ENCODE data around the gene OTOP2.

The OTOP2 gene

GRCh38 chr17:74924250-74924948 is at the start of gene OTOP2:
TSS of gene OTOP2 (plus strand) at chr17:74924273. CDS start at chr17:74924633, 360 bp downstream.
- no peak for DNase-seq

DNA sequence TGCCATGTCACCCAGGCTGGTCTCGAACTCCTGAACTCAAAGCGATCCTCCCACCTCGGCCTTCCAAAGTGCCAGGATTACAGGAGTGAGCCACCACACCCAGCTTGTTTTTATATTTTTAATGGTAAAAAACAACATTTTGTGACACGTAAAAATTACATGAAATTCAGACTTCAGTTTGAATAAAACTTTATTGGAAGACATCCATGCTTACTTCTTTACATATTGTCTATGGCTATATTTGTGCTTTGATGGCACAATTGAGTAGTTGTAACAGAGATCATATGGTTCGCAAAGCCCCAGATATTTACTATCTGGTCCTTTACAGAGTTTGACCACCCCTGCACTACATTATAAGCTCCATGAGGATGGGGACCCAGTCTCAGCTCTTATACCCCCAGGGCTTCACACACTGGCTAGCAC is 49.4 kb upstream of the OTOP2 start:
- DNase-seq: no peak

DNA sequence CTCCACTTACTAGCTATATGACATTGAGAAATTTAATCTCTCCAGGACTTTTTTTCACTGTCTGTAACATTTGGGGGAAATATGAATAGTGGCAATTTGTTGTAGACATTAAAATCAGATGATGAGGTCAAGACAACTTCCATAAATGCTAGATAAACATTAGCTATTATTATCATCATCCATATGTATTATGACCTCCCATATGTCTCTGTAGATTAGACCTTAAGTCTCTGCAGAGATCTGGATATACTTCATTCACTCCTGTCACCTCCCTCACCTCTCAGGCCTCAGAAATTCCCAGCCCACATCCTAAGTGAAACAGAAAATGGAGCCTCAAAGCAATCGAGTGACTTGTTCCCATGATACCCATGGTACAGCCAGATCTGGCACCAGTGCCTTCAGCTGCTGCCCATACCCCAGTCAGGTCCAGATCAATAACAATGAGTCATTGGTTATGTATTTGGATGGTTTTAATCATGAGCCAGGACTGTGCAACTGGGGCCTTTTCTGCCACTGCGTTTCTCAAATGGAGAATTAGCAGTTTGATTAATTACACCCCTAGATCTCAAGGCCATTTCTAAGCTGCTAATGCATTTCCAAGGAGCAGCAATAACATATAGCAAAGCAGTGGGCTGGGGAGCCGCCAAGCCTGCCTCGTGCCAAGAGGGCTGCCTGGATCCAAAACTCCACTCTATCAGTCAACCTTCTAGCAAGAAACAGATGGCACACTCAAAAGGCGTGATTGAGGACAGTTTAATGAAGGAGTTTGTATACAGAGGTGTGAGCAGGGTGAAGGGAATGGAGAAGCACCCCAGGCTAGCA is 48.7 kb upstream of the OTOP2 start:
- DNase-seq: no peak

DNA sequence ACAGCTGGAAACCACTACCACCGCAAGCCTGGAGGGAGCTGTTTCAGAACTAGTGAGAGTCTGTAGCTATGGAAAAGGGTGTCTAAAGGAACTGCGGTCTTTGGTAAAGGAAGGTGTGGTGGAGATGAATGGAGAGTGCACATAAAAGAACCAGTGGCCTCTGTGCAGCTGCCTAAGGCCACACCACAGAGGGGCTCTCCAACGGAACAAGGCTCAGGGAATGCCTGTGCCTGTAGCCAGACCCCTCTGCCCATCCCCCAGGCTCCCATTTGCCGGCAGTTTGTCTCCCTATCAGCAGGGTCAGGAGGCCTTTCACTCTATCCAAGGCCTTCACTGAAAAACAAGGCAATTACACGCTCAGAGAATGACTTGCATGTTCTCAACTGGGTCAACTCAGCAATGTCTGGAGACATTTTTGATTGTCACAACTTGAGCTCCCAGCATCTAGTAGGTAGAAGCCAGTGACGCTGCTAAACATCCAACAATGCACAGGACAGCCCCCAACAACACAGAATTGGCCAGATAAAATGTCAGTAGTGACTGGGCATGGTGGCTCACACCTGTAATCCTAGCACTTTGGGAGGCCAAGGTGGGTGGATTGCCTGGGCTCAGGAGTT is 48.0 kb upstream of the OTOP2 start:
- DNase-seq: no peak

- no peak for DNase-seq
These were observed 46.2 kb upstream of the OTOP2 start for GRCh38 chr17:74877592-74878548.

DNA sequence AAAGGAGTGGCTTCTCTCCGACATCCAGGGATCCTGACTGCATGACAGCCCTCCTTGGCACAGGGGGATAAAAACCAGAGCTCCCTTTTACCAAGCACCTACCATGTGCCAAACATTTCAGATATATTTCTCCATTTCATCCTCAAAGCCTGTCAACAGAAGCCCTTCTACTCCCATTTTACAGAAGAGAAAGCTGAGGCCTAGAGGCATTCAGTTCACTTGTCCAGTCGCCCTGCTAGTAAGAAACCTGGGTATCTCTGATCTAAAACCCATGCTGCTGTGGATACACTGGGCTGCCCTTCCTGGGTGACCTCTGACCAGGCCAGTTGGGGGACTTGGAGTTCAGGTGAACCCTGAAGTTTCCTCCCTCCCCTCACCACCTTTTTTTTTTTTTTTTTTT is 45.4 kb upstream of the OTOP2 start:
- DNase-seq: no peak

DNA sequence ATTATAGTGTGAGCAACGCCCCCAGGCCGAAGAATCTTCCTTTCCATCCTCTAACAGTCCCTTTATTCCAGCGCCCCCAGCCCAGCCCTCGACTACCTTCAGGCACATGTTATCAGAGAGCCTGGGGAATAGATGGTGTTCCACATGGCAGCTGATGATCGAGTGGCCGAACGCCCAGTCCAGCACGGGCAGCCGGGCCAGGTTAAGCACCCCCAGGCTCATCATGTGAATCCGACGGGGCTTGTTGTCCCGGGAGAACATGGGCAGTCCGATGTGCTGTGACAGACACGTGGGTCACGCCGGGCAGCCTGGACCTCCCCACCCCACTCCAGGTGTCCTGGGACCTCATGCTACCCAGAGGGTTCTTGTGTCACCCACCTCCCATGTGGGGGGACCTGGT is 44.8 kb upstream of the OTOP2 start:
- DNase-seq: no peak

DNA sequence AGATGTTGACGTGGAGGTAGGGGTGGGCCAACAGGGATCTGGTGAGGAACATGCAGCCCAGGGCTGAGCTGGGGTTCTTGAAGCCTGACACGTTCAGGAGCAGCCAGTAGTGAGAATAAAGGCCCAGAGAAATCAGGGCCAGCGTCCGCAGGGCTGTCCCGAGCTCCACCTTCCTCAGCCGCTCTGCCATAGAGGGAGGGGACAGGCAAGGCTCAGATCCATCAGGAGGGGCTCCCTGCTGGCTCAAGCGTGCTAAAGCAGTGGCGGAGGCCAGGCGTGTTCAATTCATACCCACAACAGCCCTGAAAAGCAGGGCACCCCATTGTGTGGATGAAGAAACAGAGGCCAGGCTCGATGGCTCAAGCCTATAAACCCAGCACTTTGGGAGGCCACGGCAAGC is 43.0 kb upstream of the OTOP2 start:
- no peak for DNase-seq

GRCh38 chr17:74882517-74883240 is 41.4 kb upstream of the OTOP2 start:
- no peak for DNase-seq

GRCh38 chr17:74883241-74883745 is 40.8 kb upstream of the OTOP2 start:
- DNase-seq: no peak

GRCh38 chr17:74888469-74888868 is 35.6 kb upstream of the OTOP2 start:
- no peak for DNase-seq

DNA sequence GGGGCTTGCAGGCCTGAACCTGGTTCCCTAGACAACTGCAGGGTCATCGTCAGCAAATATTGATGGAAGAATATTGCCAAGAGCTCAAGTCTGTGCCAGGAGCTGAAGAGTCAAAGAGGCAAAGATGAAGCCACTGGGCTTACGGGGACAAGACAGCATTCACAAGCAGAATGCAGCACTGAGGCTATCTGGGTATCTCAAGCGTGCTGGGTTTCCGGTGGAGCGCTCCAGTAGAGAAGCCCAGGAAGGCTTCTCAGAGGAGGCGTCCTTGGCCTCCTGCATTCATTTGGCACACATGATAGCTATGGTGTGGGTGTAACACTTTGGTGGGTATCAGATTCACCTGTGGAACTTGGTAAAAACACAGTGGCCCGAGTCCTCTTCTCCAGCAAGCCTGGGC is 33.5 kb upstream of the OTOP2 start:
- no peak for DNase-seq

DNA sequence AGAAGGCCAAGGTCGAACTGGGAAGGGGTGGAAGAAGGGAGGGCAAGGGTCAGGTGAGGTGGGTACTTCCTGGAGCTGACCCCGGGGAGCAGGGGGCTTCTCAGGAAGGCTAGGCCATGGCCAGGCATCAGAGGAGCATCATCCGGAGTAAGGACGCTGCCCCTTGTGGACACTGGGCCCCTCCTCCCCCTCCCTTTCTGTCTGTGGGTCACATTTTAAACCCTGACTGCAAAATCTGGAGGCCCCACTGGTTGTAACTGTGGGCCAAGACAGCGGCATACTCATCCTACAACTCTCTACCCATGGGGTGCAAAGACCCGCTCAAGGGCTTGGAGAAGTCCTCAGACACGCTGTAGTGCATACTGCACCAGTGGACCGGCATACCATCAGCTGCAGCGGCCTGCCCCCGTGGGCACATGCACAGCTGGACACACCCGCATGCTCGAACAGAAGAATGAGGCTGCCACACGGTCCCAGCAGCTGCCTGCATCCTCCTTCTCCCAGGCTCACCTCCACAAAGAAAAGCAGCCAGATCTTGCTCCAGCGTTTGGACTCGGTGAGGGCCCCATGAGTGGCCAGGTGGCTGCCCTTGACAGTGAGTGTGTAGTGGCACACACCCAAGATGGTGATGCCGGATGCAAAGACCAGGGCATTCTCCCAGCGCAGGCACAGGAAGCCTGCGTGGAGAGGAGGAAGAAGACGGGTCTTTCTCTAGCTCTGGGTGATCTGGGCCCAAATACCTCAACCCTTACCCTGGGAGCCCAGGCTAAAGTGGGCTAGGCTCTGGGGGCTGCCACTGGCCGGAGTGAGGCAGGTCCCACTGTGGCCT is 31.8 kb upstream of the OTOP2 start:
- no peak for DNase-seq

- DNase-seq: no peak
These were observed 30.8 kb upstream of the OTOP2 start, which contains the start of gene FADS6 for GRCh38 chr17:74892974-74893911. TSS of gene FADS6 (minus strand) at chr17:74893633. CDS start at chr17:74893595, 38 bp downstream.

GRCh38 chr17:74893936-74894671 is 30.0 kb upstream of the OTOP2 start:
- no peak for DNase-seq

DNA sequence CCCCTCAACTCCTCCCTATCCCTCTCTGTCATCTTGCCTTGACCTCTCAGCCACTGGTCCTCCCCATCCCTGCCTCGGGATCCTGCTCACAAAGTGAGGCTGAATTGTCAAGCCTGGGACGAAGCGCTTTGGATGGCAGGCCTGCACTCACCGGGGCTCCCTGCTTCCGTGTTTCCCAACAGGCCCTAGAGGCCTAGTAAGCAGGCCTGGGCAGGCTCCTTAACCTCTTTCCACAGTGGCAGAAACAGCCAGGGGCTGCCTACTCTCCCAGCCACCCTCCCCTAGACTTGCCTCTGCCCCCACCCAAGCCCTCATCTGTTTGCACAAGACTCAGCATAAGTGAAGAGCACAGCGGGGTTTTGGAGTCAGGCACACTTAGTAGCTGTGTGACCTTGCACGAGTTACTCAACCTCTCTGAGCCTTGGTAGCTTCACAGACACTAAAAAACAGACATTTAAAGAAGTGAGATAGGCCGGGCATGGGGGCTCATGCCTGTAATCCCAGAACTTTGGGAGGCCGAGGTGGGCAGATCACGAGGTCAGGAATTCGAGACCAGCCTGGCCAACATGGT is 25.6 kb upstream of the OTOP2 start:
- no peak for DNase-seq

DNA sequence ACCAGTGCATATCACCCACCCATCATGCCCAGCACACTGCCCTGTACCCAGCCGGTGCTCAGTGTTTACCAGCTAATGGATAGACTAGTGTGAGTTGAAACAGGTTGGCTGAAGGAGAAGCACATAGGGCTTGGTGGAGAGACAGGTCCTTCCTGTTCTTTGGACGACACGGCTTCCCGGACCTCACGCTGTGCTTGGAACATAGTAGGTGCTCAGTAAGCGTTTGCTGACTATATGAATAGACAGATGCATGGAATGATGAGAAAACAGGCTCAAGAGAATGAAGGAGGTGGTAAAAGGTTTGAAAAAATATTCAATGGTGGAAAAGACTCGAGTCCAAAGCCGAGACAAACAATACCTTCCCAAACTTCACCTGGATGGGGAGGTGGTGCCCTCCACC is 23.9 kb upstream of the OTOP2 start:
- DNase-seq: no peak

DNA sequence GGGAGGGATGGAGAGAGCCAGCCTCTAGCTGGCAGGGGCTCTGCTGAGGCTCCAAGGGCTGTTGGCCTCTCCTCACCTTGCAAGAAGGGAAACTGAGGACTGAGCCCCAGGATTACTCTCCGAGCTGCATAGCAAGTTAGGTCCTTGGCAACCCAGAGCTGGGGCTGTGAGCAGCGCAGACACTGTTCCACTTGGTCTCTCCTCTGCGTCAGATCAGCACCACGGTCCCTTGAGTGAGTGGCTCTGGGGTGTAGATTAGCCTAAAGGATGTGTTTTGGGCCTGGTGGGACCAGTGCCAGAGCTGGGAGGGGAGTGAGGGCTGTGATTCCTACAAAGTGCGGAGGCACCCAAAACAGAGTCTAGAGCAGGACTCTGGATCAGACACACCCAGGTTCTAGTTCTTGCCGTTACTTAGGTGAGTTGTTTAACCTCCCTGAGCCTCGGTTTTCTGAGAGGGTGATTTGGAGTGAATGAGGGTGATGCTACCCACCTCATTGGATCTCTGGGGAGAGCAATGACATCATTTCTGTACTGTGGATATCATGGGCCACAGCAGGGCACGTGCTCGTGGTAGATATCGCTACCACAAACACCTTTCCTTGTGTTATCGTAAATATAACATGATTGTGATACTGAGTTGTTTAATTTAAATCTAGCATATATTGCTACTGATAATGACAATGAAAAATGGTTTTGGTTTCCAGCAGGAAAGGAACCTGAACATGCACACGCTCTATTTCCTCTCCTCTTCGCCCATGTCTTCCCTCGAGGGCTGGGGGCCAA is 22.5 kb upstream of the OTOP2 start:
- DNase-seq: no peak
